ENCODE measurements around the gene SNCG.
"Not testable (repeated sequence)": the region's sequence is repeated elsewhere in the genome, so short reads cannot be mapped to it uniquely, and the experiment has no call there.

DNA sequence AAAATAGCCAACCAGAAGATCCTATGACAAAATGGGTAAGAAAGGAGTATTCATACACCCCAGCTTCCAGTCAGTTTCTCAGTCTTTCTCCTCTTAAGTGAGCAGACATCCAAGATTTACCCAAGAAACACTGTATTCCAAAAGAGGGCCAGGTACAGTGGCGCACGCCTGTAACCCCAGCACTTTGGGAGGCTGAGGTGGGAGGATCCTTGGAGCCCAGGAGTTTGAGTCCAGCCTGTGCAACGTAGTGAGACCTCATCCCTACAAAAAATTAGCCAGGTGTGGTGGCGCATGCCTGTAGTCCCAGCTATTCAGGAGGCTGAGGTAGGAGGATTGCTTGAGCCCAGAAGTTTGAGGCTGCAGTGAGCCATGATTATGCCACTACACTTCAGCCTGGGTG is 10.6 kb upstream of the SNCG start:
- TF ChIP-seq, protein P1, sequence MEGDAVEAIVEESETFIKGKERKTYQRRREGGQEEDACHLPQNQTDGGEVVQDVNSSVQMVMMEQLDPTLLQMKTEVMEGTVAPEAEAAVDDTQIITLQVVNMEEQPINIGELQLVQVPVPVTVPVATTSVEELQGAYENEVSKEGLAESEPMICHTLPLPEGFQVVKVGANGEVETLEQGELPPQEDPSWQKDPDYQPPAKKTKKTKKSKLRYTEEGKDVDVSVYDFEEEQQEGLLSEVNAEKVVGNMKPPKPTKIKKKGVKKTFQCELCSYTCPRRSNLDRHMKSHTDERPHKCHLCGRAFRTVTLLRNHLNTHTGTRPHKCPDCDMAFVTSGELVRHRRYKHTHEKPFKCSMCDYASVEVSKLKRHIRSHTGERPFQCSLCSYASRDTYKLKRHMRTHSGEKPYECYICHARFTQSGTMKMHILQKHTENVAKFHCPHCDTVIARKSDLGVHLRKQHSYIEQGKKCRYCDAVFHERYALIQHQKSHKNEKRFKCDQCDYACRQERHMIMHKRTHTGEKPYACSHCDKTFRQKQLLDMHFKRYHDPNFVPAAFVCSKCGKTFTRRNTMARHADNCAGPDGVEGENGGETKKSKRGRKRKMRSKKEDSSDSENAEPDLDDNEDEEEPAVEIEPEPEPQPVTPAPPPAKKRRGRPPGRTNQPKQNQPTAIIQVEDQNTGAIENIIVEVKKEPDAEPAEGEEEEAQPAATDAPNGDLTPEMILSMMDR (IDR thresholded peaks at IDR 0.05) = not testable (repeated sequence)
- not testable (repeated sequence) for TF ChIP-seq ZFX (IDR thresholded peaks at IDR 0.05; ENCODE audit: borderline replicate concordance)

Data from 22Rv1 (cell line).